Measurements from ENCODE around the gene MCMBP. TPM values are rescaled to one million over a fixed set of nuclear protein-coding genes. Genes with fewer than 3 reads are reported as not detected.
"Not testable (repeated sequence)": the region's sequence is repeated elsewhere in the genome, so short reads cannot be mapped to it uniquely, and the experiment has no call there.

Gene MCMBP
- total RNA-seq, 1 experiment from 2014 or later = 87.1 TPM

DNA sequence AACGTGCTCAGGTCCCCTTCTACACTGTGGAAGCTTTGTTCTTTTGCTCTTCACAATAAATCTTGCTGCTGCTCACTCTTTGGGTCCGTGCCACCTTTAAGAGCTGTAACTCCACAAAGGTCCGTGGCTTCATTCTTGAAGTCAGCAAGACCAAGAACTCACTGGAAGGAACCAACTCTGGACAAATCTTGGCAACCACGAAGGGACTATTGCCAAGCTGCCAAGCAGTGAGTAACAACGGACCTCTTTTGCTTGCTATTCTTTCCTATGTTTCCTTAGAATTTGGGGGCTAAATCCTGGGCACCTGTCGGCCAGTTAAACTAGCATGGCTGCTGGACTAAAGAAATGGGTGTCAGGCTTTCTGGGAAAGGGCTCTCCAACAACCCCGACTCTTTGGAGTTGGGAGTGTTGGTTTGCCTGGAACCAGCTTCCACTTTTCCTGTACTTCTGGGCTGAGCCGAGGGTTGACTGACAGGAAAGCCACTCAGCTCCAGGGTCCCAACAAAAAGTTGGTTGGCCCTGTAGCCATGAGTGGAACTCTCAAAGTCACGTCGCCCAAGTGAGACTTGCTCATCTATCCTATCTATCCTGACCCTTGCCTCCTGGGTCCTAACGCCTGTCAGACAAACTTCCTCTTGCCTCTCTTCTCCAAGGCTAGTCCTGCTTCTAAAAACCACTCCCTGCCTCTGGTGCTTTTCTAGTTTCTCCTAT lies 11.4 kb upstream of the MCMBP start:
- WGBS (ENCODE audit: extremely low coverage, insufficient read length, low lambda C conversion rate) = no CpG with 5 or more reads among the region's 11 CpGs
- H2BK5ac ChIP-seq (ENCODE audit: insufficient read length, low read length); H3K4me3 Mint-ChIP-seq; H3K27ac ChIP-seq (ENCODE audit: insufficient read length, low read depth, low read length); H2BK20ac ChIP-seq (ENCODE audit: low read depth, low read length, poor library complexity, severe bottlenecking); H3K79me1 ChIP-seq (ENCODE audit: insufficient read depth, low read depth, low read length, poor library complexity, severe bottlenecking); H3K18ac ChIP-seq (ENCODE audit: insufficient read length, low read depth, low read length); H3T11ph ChIP-seq (ENCODE audit: low read length); H4K91ac ChIP-seq (ENCODE audit: insufficient read length, low read depth, low read length); H3K4me1 ChIP-seq (ENCODE audit: insufficient read depth, low read length); DNase-seq; H2AFZ ChIP-seq (ENCODE audit: low read length); H3K23ac ChIP-seq (ENCODE audit: insufficient read length, low read depth, low read length); H2BK12ac ChIP-seq (ENCODE audit: insufficient read length, low read depth, low read length); H4K20me1 ChIP-seq (ENCODE audit: control insufficient read depth, insufficient read depth, insufficient read length); H3K79me2 ChIP-seq (ENCODE audit: insufficient read depth, low read length); H3K4ac ChIP-seq (ENCODE audit: low read depth, low read length); H3K27me3 ChIP-seq (ENCODE audit: insufficient read depth, low read length); H2BK120ac ChIP-seq (ENCODE audit: low read depth, low read length, poor library complexity, severe bottlenecking); H3K9ac ChIP-seq (ENCODE audit: extremely low read depth, insufficient read length, low read length); H4K8ac ChIP-seq (replicated peaks; ENCODE audit: insufficient read length, low read depth, low read length); H3K27me3 Mint-ChIP-seq (ENCODE audit: low read depth); H3K4me2 ChIP-seq (ENCODE audit: insufficient read depth, insufficient read length, low read length); H3K36me3 Mint-ChIP-seq (ENCODE audit: insufficient read depth in 1 of 3, low read depth in 3 of 3); H3K23me2 ChIP-seq (ENCODE audit: insufficient read length, low read depth, low read length, poor library complexity, severe bottlenecking); H3K56ac ChIP-seq (ENCODE audit: insufficient read length, low read depth, low read length); H4K5ac ChIP-seq (ENCODE audit: insufficient read length, low read depth, low read length); H2BK15ac ChIP-seq (ENCODE audit: low read depth, low read length); H3K9me3 Mint-ChIP-seq; H3K14ac ChIP-seq (ENCODE audit: insufficient read depth, low read length); H2AK5ac ChIP-seq (ENCODE audit: insufficient read length, low read length); H3K27ac Mint-ChIP-seq; H3K9me3 ChIP-seq (ENCODE audit: control insufficient read depth, low read depth, low read length): not testable (repeated sequence)
- H3K4me1 Mint-ChIP-seq = peaks cover 12 to 20% of the 10 kb centered on the region in 2 experiments
